HPDE6-E6E7 (cell line): ENCODE measurements around the gene SLC7A6OS.
A peak's percentile ranks its signal among the peaks of the same experiment; 100 is the strongest.
"Not testable (repeated sequence)": the region's sequence is repeated elsewhere in the genome, so short reads cannot be mapped to it uniquely, and the experiment has no call there.

ENCODE experiments used
- DNase-seq: peaks from one replicate; pipeline ENCODE4 v3.0.0; 2011; ENCODE audit warnings: missing footprints; ENCODE audit errors: extremely low spot score

Gene SLC7A6OS

GRCh38 chr16:68298907-68299561 lies 11.7 kb downstream of the SLC7A6OS start:
- DNase-seq = no peak

- no peak for DNase-seq
Measured at GRCh38 chr16:68298312-68298711, 12.4 kb downstream of the SLC7A6OS start.

GRCh38 chr16:68297908-68298307 lies 12.8 kb downstream of the SLC7A6OS start:
- DNase-seq = no peak

GRCh38 chr16:68296693-68297092 lies 14.1 kb downstream of the SLC7A6OS start:
- DNase-seq = no peak

- no peak for DNase-seq
Measured at GRCh38 chr16:68296291-68296690, 14.5 kb downstream of the SLC7A6OS start.

GRCh38 chr16:68292425-68292824 lies 18.3 kb downstream of the SLC7A6OS start:
- no peak for DNase-seq

- DNase-seq = no peak
Measured at GRCh38 chr16:68291227-68291626, 19.5 kb downstream of the SLC7A6OS start.

GRCh38 chr16:68290450-68290849 lies 20.3 kb downstream of the SLC7A6OS start:
- no peak for DNase-seq

- no peak for DNase-seq
Measured at GRCh38 chr16:68289621-68290329, 21.0 kb downstream of the SLC7A6OS start.

- no peak for DNase-seq
Measured at GRCh38 chr16:68289202-68289601, 21.5 kb downstream of the SLC7A6OS start.

GRCh38 chr16:68288796-68289195 lies 21.9 kb downstream of the SLC7A6OS start:
- DNase-seq = not testable (repeated sequence)

- no peak for DNase-seq
Measured at GRCh38 chr16:68288252-68288650, 22.5 kb downstream of the SLC7A6OS start.

GRCh38 chr16:68287276-68288251 lies 23.2 kb downstream of the SLC7A6OS start:
- peak; percentile 72 for DNase-seq

- no peak for DNase-seq
Measured at GRCh38 chr16:68286153-68287074, 24.3 kb downstream of the SLC7A6OS start.

GRCh38 chr16:68285683-68286082 lies 25.1 kb downstream of the SLC7A6OS start:
- no peak for DNase-seq

GRCh38 chr16:68284847-68285246 lies 25.9 kb downstream of the SLC7A6OS start:
- no peak for DNase-seq

GRCh38 chr16:68283801-68284598 lies 26.7 kb downstream of the SLC7A6OS start:
- DNase-seq = no peak

GRCh38 chr16:68283346-68283745 lies 27.4 kb downstream of the SLC7A6OS start:
- no peak for DNase-seq

GRCh38 chr16:68282064-68282452 lies 28.7 kb downstream of the SLC7A6OS start:
- no peak for DNase-seq

GRCh38 chr16:68281368-68282063 lies 29.2 kb downstream of the SLC7A6OS start:
- no peak for DNase-seq
